Ishikawa (cell line): ENCODE results near the gene RXRG.

Experiments
- CEBPB ChIP-seq: IDR thresholded peaks from 2 replicates; pipeline ENCODE4 v1.6.1; 2012
- CREB1 ChIP-seq: IDR thresholded peaks from 2 replicates; pipeline ENCODE4 v1.6.1; 2012; ENCODE audit warnings: low read depth
- EGR1 ChIP-seq: IDR thresholded peaks from 2 replicates; pipeline ENCODE4 v1.6.1; 2012
- EP300 ChIP-seq: IDR thresholded peaks from 2 replicates; pipeline ENCODE4 v1.6.1; 2012; ENCODE audit warnings: borderline replicate concordance
- FOXM1 ChIP-seq: IDR thresholded peaks from 2 replicates; pipeline ENCODE4 v1.6.1; 2012; ENCODE audit warnings: low read depth, borderline replicate concordance
- NFIC ChIP-seq: IDR thresholded peaks from 2 replicates; pipeline ENCODE4 v1.6.1; 2012
- RAD21 ChIP-seq: IDR thresholded peaks from 2 replicates; pipeline ENCODE4 v1.6.1; 2012; ENCODE audit warnings: low read depth
- TAF1 ChIP-seq: IDR thresholded peaks from 2 replicates; pipeline ENCODE4 v1.6.1; 2012; ENCODE audit warnings: low read depth, mild to moderate bottlenecking
- TCF12 ChIP-seq: IDR thresholded peaks from 2 replicates; pipeline ENCODE4 v1.6.1; 2012; ENCODE audit warnings: low read depth
- TEAD4 ChIP-seq: IDR thresholded peaks from 2 replicates; pipeline ENCODE4 v1.6.1; 2012
- YY1 ChIP-seq: IDR thresholded peaks from 2 replicates; pipeline ENCODE4 v1.6.1; 2012; ENCODE audit warnings: low read depth
- ZBTB7A ChIP-seq: IDR thresholded peaks from 2 replicates; pipeline ENCODE4 v1.6.1; 2012; ENCODE audit warnings: low read depth
- TF ChIP-seq, protein P1 (sequence below): IDR thresholded peaks from 2 replicates; pipeline ENCODE4 v1.6.1; 2012
- TF ChIP-seq, protein P2 (sequence below): IDR thresholded peaks from 2 replicates; pipeline ENCODE4 v1.6.1; 2012; ENCODE audit warnings: low read depth, mild to moderate bottlenecking
- TF ChIP-seq, protein P3 (sequence below): IDR thresholded peaks from 2 replicates; pipeline ENCODE4 v1.6.1; 2012

The RXRG gene

DNA sequence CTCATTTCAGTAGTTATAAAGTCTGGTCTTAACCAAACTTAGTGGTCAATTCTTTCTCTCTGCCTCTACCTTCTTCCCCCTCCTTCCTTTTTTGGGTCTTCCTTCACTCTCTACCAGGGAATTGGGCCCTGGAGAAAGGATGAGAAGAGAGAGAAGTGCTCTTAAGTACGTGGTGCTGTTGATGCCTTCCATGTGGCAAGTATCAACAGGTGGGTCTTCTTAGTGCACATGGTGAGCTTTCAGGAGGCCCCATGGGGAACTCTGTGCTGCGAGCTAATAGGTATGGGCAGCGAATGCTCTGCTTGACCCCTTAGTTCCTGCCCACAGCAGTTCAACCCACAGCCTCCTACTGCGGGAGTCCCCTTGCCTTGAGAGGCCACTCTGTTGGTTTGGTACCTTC lies 49.0 kb downstream of the RXRG start:
- TF ChIP-seq FOXM1 (no peak), ZBTB7A (no peak), CREB1 (no peak), RAD21 (no peak), TCF12 (no peak), EP300 (no peak)
- TF ChIP-seq, protein P1, sequence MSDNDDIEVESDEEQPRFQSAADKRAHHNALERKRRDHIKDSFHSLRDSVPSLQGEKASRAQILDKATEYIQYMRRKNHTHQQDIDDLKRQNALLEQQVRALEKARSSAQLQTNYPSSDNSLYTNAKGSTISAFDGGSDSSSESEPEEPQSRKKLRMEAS: no peak
- TF ChIP-seq, protein P2, sequence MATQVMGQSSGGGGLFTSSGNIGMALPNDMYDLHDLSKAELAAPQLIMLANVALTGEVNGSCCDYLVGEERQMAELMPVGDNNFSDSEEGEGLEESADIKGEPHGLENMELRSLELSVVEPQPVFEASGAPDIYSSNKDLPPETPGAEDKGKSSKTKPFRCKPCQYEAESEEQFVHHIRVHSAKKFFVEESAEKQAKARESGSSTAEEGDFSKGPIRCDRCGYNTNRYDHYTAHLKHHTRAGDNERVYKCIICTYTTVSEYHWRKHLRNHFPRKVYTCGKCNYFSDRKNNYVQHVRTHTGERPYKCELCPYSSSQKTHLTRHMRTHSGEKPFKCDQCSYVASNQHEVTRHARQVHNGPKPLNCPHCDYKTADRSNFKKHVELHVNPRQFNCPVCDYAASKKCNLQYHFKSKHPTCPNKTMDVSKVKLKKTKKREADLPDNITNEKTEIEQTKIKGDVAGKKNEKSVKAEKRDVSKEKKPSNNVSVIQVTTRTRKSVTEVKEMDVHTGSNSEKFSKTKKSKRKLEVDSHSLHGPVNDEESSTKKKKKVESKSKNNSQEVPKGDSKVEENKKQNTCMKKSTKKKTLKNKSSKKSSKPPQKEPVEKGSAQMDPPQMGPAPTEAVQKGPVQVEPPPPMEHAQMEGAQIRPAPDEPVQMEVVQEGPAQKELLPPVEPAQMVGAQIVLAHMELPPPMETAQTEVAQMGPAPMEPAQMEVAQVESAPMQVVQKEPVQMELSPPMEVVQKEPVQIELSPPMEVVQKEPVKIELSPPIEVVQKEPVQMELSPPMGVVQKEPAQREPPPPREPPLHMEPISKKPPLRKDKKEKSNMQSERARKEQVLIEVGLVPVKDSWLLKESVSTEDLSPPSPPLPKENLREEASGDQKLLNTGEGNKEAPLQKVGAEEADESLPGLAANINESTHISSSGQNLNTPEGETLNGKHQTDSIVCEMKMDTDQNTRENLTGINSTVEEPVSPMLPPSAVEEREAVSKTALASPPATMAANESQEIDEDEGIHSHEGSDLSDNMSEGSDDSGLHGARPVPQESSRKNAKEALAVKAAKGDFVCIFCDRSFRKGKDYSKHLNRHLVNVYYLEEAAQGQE: no peak

DNA sequence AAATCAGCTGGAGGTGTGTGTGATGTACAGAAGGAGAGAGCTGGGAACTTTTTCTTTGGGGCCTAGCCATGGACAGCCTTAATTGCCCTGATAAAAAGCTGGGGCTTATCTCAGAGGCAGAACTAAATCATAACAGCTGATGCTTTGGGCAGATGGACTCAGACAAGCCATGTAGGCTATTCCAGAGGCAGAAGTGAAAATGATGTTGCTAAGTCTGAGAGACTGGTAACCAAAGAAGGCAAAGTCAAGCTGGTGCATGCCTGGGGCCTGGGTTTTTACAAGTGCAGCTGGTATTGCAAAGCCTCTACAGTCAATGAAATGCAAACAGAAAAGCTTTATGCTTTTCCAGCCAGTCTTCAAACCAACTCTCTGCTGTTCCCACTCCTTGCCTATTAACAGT lies 49.4 kb downstream of the RXRG start:
- no peak for TF ChIP-seq CREB1
- no peak for TF ChIP-seq YY1
- no peak for TF ChIP-seq CEBPB
- no peak for TF ChIP-seq ZBTB7A
- no peak for TF ChIP-seq TCF12

DNA sequence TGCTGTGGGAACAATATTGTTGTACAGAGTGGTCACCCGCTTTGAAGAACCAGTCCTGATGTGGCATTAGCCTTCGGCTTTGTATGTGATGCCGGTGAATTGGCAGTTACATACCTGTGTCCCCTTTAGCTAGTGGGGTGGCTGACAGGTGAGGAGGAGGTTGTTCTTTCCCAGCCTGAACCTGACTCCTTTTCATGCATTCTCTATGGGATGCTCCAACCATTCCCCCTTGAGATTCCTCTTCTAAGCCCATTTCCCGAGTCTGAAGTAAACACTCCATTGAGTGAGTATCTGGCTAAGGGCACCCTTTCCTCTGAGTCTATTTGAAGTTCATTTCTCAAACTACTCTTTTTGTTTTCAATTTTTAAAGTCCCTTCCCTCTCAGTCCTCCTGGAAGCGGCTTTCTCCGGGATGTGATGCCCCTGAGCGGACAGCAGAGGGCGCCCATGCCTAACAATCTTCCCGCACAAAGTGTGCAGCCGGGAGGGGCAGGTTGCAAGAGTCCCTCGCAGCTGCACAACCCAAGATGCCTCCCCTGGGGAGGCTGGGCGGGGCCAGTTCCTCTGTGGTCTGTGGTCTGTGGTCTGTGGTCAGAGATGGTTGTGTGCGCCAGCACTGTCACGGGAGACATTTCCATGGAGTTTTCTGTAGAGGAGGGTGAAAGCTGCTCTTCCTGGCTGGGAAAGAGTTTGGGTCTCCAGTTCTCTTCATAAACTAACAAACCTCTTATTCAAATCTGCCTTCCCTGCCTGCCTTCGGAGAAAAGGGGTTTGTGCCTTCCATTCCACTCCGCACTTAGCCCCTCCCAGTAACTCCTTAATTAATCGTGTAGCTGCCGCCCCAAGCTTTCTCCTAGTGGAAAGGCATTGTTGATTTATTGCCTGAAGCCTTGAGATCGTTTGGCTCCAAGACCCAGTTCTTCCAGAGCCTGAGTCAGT lies 52.0 kb downstream of the RXRG start:
- TF ChIP-seq, protein P1: no peak; the same call in 1 of the 2 replicates
- TF ChIP-seq YY1 (no peak), RAD21 (peak; percentile 85), CEBPB (no peak), NFIC (no peak), EGR1 (no peak)
- TF ChIP-seq, protein P3, sequence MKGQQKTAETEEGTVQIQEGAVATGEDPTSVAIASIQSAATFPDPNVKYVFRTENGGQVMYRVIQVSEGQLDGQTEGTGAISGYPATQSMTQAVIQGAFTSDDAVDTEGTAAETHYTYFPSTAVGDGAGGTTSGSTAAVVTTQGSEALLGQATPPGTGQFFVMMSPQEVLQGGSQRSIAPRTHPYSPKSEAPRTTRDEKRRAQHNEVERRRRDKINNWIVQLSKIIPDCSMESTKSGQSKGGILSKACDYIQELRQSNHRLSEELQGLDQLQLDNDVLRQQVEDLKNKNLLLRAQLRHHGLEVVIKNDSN: no peak

DNA sequence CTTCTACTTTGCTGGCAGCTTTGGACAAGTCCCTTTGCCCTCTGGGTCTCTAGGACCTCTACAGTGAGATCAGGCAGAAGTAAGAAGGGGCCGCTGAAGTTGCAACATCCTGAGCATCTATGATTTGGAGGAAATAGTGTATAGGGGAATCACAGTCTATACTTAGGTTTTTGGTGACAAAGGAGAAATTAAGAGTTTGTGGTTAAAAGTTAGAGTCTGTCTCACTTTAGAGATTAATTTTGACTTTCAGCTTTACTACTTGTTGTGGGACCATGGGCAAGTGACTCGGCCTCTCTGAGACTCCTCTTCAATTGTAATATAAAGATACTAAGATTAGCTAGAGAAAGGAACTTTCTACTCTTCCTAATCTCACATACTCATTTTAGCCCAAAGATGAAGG lies 55.3 kb downstream of the RXRG start:
- TF ChIP-seq TAF1 (no peak), TEAD4 (no peak), TCF12 (no peak), RAD21 (no peak), FOXM1 (no peak), EP300 (no peak), EGR1 (no peak), ZBTB7A (no peak), CREB1 (no peak), YY1 (no peak), CEBPB (no peak), NFIC (no peak)
- TF ChIP-seq, protein P2: no peak
- TF ChIP-seq, protein P3: no peak
- TF ChIP-seq, protein P1: no peak

DNA sequence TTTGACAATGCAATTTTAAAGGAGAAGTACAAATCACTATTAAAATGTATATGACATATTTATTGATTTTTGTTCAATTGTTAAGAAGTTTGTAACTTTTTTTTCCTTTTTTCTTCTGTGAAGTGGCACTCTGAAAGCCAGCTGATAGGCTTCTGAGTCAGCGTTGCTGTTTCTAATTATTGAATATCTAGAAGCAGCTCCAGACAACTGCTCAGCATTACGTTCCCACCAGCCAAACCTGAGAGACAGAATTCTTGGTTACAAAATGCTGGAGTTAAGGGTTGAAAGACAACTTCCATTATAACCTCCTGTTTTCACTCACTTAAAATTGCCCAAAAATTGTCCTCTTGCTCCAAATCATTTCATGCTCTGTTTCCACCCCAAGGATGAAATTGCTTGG lies 57.0 kb downstream of the RXRG start:
- TF ChIP-seq TCF12 (no peak), RAD21 (no peak), NFIC (no peak), CREB1 (no peak), TAF1 (no peak), YY1 (no peak), EP300 (no peak), TEAD4 (no peak)
- TF ChIP-seq, protein P1: no peak
- TF ChIP-seq, protein P2: no peak
